Measurements from ENCODE around the gene AVP. TPM values are rescaled to one million over a fixed set of nuclear protein-coding genes. Genes with fewer than 3 reads are reported as not detected.
A peak's percentile ranks its signal among the peaks of the same experiment; 100 is the strongest.

AVP gene
- total and polyA plus RNA-seq, 2 of the 13 experiments (the other 11 are each of a cell fraction or from before 2014, with no cell fraction given) = 0.12 TPM; not detected in 1

- no peak for TF ChIP-seq ZMAT5 (CRISPR knock-in tag; IDR thresholded peaks at IDR 0.05; ENCODE audit: borderline replicate concordance, low read depth)
- peak; percentile 93 for TF ChIP-seq FOSL2 (CRISPR knock-in tag; IDR thresholded peaks at IDR 0.05)
- no peak for TF ChIP-seq SRY (CRISPR knock-in tag; IDR thresholded peaks at IDR 0.05)
- no peak for TF ChIP-seq ZNF546 (CRISPR knock-in tag; conservative IDR thresholded peaks at IDR 0.05)
- TF ChIP-seq ZBTB7A (CRISPR knock-in tag; IDR thresholded peaks at IDR 0.05) = no peak
- 0 out of 2 replicates have a peak, but pooled peaks have one; percentile 26 for TF ChIP-seq HNRNPL (IDR thresholded peaks at IDR 0.05; ENCODE audit: low read depth, low read length)
- no peak for TF ChIP-seq HIVEP1 (CRISPR knock-in tag; IDR thresholded peaks at IDR 0.05)
- no peak for TF ChIP-seq RELA (CRISPR knock-in tag; IDR thresholded peaks at IDR 0.05)
- TF ChIP-seq, protein P1, sequence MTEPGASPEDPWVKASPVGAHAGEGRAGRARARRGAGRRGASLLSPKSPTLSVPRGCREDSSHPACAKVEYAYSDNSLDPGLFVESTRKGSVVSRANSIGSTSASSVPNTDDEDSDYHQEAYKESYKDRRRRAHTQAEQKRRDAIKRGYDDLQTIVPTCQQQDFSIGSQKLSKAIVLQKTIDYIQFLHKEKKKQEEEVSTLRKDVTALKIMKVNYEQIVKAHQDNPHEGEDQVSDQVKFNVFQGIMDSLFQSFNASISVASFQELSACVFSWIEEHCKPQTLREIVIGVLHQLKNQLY (CRISPR knock-in tag; IDR thresholded peaks at IDR 0.05) = no peak
- TF ChIP-seq BORCS8-MEF2B (CRISPR knock-in tag; IDR thresholded peaks at IDR 0.05) = no peak
- no peak for TF ChIP-seq TMF1 (CRISPR knock-in tag; IDR thresholded peaks at IDR 0.05; ENCODE audit: low read depth)
- TF ChIP-seq ZNF10 (CRISPR knock-in tag; IDR thresholded peaks at IDR 0.05; ENCODE audit: borderline replicate concordance, low read depth) = no peak
- no peak for TF ChIP-seq ZNF451 (CRISPR knock-in tag; IDR thresholded peaks at IDR 0.05)
- TF ChIP-seq SIN3B (IDR thresholded peaks at IDR 0.05; ENCODE audit: low read length) = no peak
- TF ChIP-seq ZSCAN31 (CRISPR knock-in tag; IDR thresholded peaks at IDR 0.05; ENCODE audit: low read depth) = no peak
- TF ChIP-seq THYN1 (CRISPR knock-in tag; IDR thresholded peaks at IDR 0.05; ENCODE audit: borderline replicate concordance, low read depth) = no peak
- no peak for TF ChIP-seq ZFAT (CRISPR knock-in tag; conservative IDR thresholded peaks at IDR 0.05)
- no peak for TF ChIP-seq ZZZ3 (CRISPR knock-in tag; IDR thresholded peaks at IDR 0.05; ENCODE audit: borderline replicate concordance)
- no peak for TF ChIP-seq NFE2 (CRISPR knock-in tag; IDR thresholded peaks at IDR 0.05)
- 0 out of 2 replicates have a peak, but pooled peaks have one; percentile 15 for TF ChIP-seq ZBTB38 (CRISPR knock-in tag; IDR thresholded peaks at IDR 0.05)
- TF ChIP-seq, protein P2, sequence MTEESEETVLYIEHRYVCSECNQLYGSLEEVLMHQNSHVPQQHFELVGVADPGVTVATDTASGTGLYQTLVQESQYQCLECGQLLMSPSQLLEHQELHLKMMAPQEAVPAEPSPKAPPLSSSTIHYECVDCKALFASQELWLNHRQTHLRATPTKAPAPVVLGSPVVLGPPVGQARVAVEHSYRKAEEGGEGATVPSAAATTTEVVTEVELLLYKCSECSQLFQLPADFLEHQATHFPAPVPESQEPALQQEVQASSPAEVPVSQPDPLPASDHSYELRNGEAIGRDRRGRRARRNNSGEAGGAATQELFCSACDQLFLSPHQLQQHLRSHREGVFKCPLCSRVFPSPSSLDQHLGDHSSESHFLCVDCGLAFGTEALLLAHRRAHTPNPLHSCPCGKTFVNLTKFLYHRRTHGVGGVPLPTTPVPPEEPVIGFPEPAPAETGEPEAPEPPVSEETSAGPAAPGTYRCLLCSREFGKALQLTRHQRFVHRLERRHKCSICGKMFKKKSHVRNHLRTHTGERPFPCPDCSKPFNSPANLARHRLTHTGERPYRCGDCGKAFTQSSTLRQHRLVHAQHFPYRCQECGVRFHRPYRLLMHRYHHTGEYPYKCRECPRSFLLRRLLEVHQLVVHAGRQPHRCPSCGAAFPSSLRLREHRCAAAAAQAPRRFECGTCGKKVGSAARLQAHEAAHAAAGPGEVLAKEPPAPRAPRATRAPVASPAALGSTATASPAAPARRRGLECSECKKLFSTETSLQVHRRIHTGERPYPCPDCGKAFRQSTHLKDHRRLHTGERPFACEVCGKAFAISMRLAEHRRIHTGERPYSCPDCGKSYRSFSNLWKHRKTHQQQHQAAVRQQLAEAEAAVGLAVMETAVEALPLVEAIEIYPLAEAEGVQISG (CRISPR knock-in tag; IDR thresholded peaks at IDR 0.05) = no peak
- TF ChIP-seq, protein P3, sequence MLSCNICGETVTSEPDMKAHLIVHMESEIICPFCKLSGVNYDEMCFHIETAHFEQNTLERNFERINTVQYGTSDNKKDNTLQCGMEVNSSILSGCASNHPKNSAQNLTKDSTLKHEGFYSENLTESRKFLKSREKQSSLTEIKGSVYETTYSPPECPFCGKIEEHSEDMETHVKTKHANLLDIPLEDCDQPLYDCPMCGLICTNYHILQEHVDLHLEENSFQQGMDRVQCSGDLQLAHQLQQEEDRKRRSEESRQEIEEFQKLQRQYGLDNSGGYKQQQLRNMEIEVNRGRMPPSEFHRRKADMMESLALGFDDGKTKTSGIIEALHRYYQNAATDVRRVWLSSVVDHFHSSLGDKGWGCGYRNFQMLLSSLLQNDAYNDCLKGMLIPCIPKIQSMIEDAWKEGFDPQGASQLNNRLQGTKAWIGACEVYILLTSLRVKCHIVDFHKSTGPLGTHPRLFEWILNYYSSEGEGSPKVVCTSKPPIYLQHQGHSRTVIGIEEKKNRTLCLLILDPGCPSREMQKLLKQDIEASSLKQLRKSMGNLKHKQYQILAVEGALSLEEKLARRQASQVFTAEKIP (CRISPR knock-in tag; IDR thresholded peaks at IDR 0.05; ENCODE audit: borderline replicate concordance) = no peak
- TF ChIP-seq ZNF569 (CRISPR knock-in tag; IDR thresholded peaks at IDR 0.05; ENCODE audit: borderline replicate concordance) = no peak
- TF ChIP-seq MTF2 (CRISPR knock-in tag; IDR thresholded peaks at IDR 0.05; ENCODE audit: borderline replicate concordance) = no peak
- TF ChIP-seq TCF7L2 (IDR thresholded peaks at IDR 0.05; ENCODE audit: low read depth, low read length) = no peak
These were observed 15.3 kb downstream of the AVP start (continued) for GRCh38 chr20:3068986-3069900.

Measured in HepG2 (cell line).